HEK293 (cell line): Measurements from ENCODE around the gene CCSER1.

Experiments
- CTCF ChIA-PET: fragments of 350-600 bp; formaldehyde crosslinking; extraction: SDS; loops from one replicate; lab custom pipeline; 2021; ENCODE audit warnings: antibody characterized with exemption; lab: Yijun Ruan, JAX
- POLR2A ChIA-PET: fragments of 300-600 bp; formaldehyde crosslinking; extraction: SDS; loops from one replicate; lab custom pipeline; 2020; ENCODE audit warnings: antibody characterized with exemption, inconsistent platforms; lab: Yijun Ruan, JAX
- H3K27ac ChIP-seq: fragments of 200-500 bp; sonication (Bioruptor generic); 2 replicates; pipeline ENCODE4 v1.5.1; 2014; ENCODE audit warnings: low read depth, low read length, control low read depth, inconsistent platforms; ENCODE audit errors: extremely low read depth
- H3K36me3 ChIP-seq, 2 experiments: fragments of 200-500 bp in 1 of 2; sonication (Bioruptor generic) in 1 of 2; 1 replicate in 1 of 2; 2 replicates in 1 of 2; pipeline ENCODE4 v1.5.1; 2014 to 2017; ENCODE audit warnings: inconsistent platforms in 2 of 2, low read length in 2 of 2; ENCODE audit not compliant: control insufficient read depth in 2 of 2, insufficient read depth in 1 of 2
- H3K4me1 ChIP-seq: fragments of 200-500 bp; sonication (Bioruptor generic); 2 replicates; pipeline ENCODE4 v1.5.1; 2014; ENCODE audit warnings: mild to moderate bottlenecking, low read length, inconsistent platforms; ENCODE audit not compliant: control insufficient read depth, insufficient read depth
- H3K4me3 ChIP-seq: 2 replicates; pipeline ENCODE4 v1.5.1; 2011; ENCODE audit warnings: low read depth, mild to moderate bottlenecking, control low read depth, low read length, moderate library complexity
- H3K9me3 ChIP-seq: fragments of 200-500 bp; sonication (Bioruptor generic); 2 replicates; pipeline ENCODE4 v1.5.1; 2014; ENCODE audit warnings: low read depth, low read length, inconsistent platforms; ENCODE audit not compliant: control insufficient read depth, insufficient read depth
- EGR2 ChIP-seq: fragments of 450-650 bp; formaldehyde crosslinking; IDR thresholded peaks from 2 replicates; pipeline ENCODE4 v1.5.1; 2016; ENCODE audit warnings: low read depth, missing biosample characterization, missing genetic modification characterization
- KLF10 ChIP-seq: fragments of 450-650 bp; IDR thresholded peaks from 2 replicates; pipeline ENCODE4 v1.5.1; 2018; ENCODE audit warnings: missing biosample characterization, mild to moderate bottlenecking, missing genetic modification characterization
- MEIS1 ChIP-seq: sonication (generic); formaldehyde crosslinking; IDR thresholded peaks from 2 replicates; pipeline ENCODE4 v1.8.1; 2022; ENCODE audit warnings: missing genetic modification reagents, mild to moderate bottlenecking, borderline replicate concordance
- PRDM1 ChIP-seq: fragments of 450-650 bp; formaldehyde crosslinking; IDR thresholded peaks from 2 replicates; pipeline ENCODE4; 2016; ENCODE audit warnings: missing biosample characterization, missing genetic modification characterization
- PRDM10 ChIP-seq: fragments of 450-650 bp; formaldehyde crosslinking; IDR thresholded peaks from 2 replicates; pipeline ENCODE4 v1.5.1; 2016; ENCODE audit warnings: missing biosample characterization, missing genetic modification characterization
- ZBTB7A ChIP-seq: fragments of 450-650 bp; formaldehyde crosslinking; IDR thresholded peaks from 2 replicates; pipeline ENCODE4 v1.5.1; 2016; ENCODE audit warnings: low read depth, missing biosample characterization, missing genetic modification characterization
- ZNF112 ChIP-seq: fragments of 450-650 bp; formaldehyde crosslinking; IDR thresholded peaks from 2 replicates; pipeline ENCODE4 v1.5.0; 2017; ENCODE audit warnings: missing biosample characterization, missing genetic modification characterization
- ZNF19 ChIP-seq: fragments of 450-650 bp; formaldehyde crosslinking; IDR thresholded peaks from 2 replicates; pipeline ENCODE4; 2016; ENCODE audit warnings: missing biosample characterization, missing genetic modification characterization, low read depth
- ZNF211 ChIP-seq: fragments of 450-650 bp; formaldehyde crosslinking; IDR thresholded peaks from 2 replicates; pipeline ENCODE4 v1.5.1; 2016; ENCODE audit warnings: low read depth, missing biosample characterization, missing genetic modification characterization
- ZNF214 ChIP-seq: fragments of 450-650 bp; formaldehyde crosslinking; IDR thresholded peaks from 2 replicates; pipeline ENCODE4 v1.5.1; 2017; ENCODE audit warnings: missing biosample characterization, mild to moderate bottlenecking, missing genetic modification characterization, borderline replicate concordance
- ZNF280D ChIP-seq: fragments of 450-650 bp; formaldehyde crosslinking; IDR thresholded peaks from 2 replicates; pipeline ENCODE4 v1.5.1; 2016; ENCODE audit warnings: missing biosample characterization, missing genetic modification characterization
- ZNF292 ChIP-seq: fragments of 450-650 bp; formaldehyde crosslinking; IDR thresholded peaks from 2 replicates; pipeline ENCODE4 v1.5.1; 2016; ENCODE audit warnings: low read depth, missing biosample characterization, missing genetic modification characterization, borderline replicate concordance
- ZNF37A ChIP-seq: fragments of 450-650 bp; IDR thresholded peaks from 2 replicates; pipeline ENCODE4 v1.5.1; 2018; ENCODE audit warnings: missing biosample characterization, missing genetic modification characterization
- ZNF398 ChIP-seq: fragments of 450-650 bp; formaldehyde crosslinking; IDR thresholded peaks from 2 replicates; pipeline ENCODE4 v1.5.1; 2017; ENCODE audit warnings: missing biosample characterization, missing genetic modification characterization
- ZNF473 ChIP-seq: fragments of 450-650 bp; formaldehyde crosslinking; IDR thresholded peaks from 2 replicates; pipeline ENCODE4 v1.5.1; 2017; ENCODE audit warnings: missing biosample characterization, missing genetic modification characterization
- ZNF621 ChIP-seq: fragments of 450-650 bp; formaldehyde crosslinking; IDR thresholded peaks from 2 replicates; pipeline ENCODE4 v1.5.1; 2017; ENCODE audit warnings: missing biosample characterization, missing genetic modification characterization
- ZNF626 ChIP-seq: fragments of 450-650 bp; sonication (Bioruptor Pico); formaldehyde crosslinking; IDR thresholded peaks from 2 replicates; pipeline ENCODE4 v1.5.1; 2018; ENCODE audit warnings: missing biosample characterization, missing genetic modification characterization, inconsistent platforms
- ZNF639 ChIP-seq: fragments of 450-650 bp; formaldehyde crosslinking; IDR thresholded peaks from 2 replicates; pipeline ENCODE4 v1.5.1; 2016; ENCODE audit warnings: missing biosample characterization, missing genetic modification characterization
- ZNF677 ChIP-seq: fragments of 450-650 bp; IDR thresholded peaks from 2 replicates; pipeline ENCODE4 v1.5.0; 2018; ENCODE audit warnings: missing biosample characterization, mild to moderate bottlenecking, missing genetic modification characterization, moderate library complexity
- ZSCAN16 ChIP-seq: fragments of 450-650 bp; formaldehyde crosslinking; IDR thresholded peaks from 2 replicates; pipeline ENCODE4 v1.5.1; 2016; ENCODE audit warnings: missing biosample characterization, missing genetic modification characterization

CCSER1 gene

GRCh38 chr4:91319556-91320268 is 1192.5 kb downstream of the CCSER1 start:
- CTCF ChIA-PET = no interaction called here
- POLR2A ChIA-PET = no interaction called here
- no peak for TF ChIP-seq ZNF280D
- Histone ChIP-seq H3K9me3 (no peaks in the 10 kb centered on the region), H3K36me3 (no peaks in the 10 kb centered on the region), H3K4me3 (no peak overlapping the region), H3K4me1 (no peaks in the 10 kb centered on the region), H3K27ac (no peak overlapping the region)

- ChIA-PET POLR2A (no interaction called here), CTCF (no interaction called here)
- Histone ChIP-seq H3K9me3 (no peaks in the 10 kb centered on the region), H3K27ac (no peak overlapping the region), H3K4me1 (no peaks in the 10 kb centered on the region), H3K36me3 (no peaks in the 10 kb centered on the region), H3K4me3 (no peak overlapping the region)
- TF ChIP-seq PRDM10 (tag by site-specific recombination) (no peak), PRDM1 (tag by site-specific recombination) (no peak), ZSCAN16 (tag by site-specific recombination) (no peak), ZNF292 (tag by site-specific recombination) (no peak), ZBTB7A (no peak), ZNF639 (tag by site-specific recombination) (no peak), ZNF37A (tag by site-specific recombination) (no peak), ZNF621 (tag by site-specific recombination) (no peak), EGR2 (tag by site-specific recombination) (no peak), ZNF211 (tag by site-specific recombination) (no peak), ZNF112 (tag by site-specific recombination) (no peak), ZNF677 (tag by site-specific recombination) (no peak), ZNF19 (tag by site-specific recombination) (no peak), KLF10 (tag by site-specific recombination) (no peak), ZNF398 (tag by site-specific recombination) (no peak), ZNF626 (no peak), ZNF473 (tag by site-specific recombination) (no peak), MEIS1 (CRISPR knock-in tag) (no peak), ZNF214 (tag by site-specific recombination) (no peak)
Measured at GRCh38 chr4:91322961-91323360, 1195.8 kb downstream of the CCSER1 start.
